Stimulated activated naive CD8-positive, alpha-beta T cell treated with anti-CD3 and anti-CD28 coated beads, Interleukin-15, amount 100 ng/mL, for 72 hours (primary cell): ENCODE data around the gene LRP2.

Experiments used
- ATAC-seq: fragments of 150-1000 bp; cut with Tn5 transposase; 2 replicates; pipeline ENCODE4 v1.10.0; 2021; ENCODE audit warnings: mild to moderate bottlenecking, moderate library complexity
- DNase-seq, 2 donors: peaks; one replicate each; pipeline ENCODE4 v3.0.0; 2021 to 2022
- H3K27ac Mint-ChIP-seq, 2 donors: one replicate each; pipeline ENCODE4 v1.8.0; 2022; ENCODE audit warnings: mild to moderate bottlenecking in 2 of 2, mixed read lengths in 2 of 2, moderate library complexity in 2 of 2
- H3K27me3 Mint-ChIP-seq: one replicate; pipeline ENCODE4 v1.8.0; 2022; ENCODE audit warnings: mixed read lengths
- H3K4me1 Mint-ChIP-seq: one replicate; pipeline ENCODE4 v1.8.0; 2022; ENCODE audit warnings: mild to moderate bottlenecking, mixed read lengths
- H3K4me3 Mint-ChIP-seq, 2 donors: one replicate each; pipeline ENCODE4 v1.8.0; 2022; ENCODE audit warnings: mild to moderate bottlenecking in 2 of 2, mixed read lengths in 2 of 2, moderate library complexity in 1 of 2
- H3K9me3 Mint-ChIP-seq, 2 donors: one replicate each; pipeline ENCODE4 v1.8.0; 2022; ENCODE audit warnings: mixed read lengths in 2 of 2

Gene LRP2

DNA sequence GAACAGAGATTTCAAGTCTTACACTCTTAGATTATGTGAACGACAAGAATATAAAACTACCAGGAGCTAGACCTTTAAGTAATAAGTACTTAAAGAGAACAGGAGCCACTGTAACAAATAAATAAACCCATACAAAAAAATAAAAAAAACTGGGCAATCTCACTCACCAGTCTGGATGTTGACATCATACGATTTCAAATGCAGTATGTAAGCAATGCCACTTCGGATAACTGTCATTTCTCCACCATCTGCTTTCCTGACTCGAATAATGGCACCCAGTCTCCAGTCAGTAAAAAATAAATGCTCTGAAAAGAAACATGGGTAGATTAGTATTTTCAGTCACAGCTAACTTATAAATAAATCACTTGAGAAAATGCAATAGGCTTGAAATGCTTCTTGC is 115.1 kb downstream of the LRP2 start:
- Mint-ChIP-seq H3K4me3 (no peak overlapping the region), H3K27me3 (no peaks in the 10 kb centered on the region), H3K4me1 (no peaks in the 10 kb centered on the region), H3K27ac (no peak overlapping the region), H3K9me3 (no peaks in the 10 kb centered on the region)
- no peak for ATAC-seq
- DNase-seq: no peak

DNA sequence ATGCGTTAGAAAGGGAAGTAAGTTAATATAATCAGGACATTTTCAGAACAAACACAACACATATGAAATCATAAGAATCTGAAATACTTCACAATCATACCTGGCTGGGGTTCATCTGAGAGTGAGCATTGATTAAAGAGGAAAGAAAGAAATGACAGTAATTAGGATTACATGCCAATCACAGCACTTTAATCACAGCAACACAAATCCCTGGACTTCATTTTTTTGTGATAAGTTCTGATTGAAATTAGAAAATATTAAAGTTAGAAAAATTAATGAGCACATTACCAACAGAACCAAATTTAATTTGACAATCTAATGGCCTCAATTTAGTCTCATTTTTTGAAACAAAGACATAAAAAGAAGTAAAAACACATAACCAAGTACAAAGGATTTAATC is 121.9 kb downstream of the LRP2 start:
- Mint-ChIP-seq H3K27ac (no peak overlapping the region), H3K4me3 (no peak overlapping the region), H3K9me3 (no peaks in the 10 kb centered on the region), H3K4me1 (no peaks in the 10 kb centered on the region), H3K27me3 (no peaks in the 10 kb centered on the region)
- DNase-seq (no peak), ATAC-seq (no peak)

DNA sequence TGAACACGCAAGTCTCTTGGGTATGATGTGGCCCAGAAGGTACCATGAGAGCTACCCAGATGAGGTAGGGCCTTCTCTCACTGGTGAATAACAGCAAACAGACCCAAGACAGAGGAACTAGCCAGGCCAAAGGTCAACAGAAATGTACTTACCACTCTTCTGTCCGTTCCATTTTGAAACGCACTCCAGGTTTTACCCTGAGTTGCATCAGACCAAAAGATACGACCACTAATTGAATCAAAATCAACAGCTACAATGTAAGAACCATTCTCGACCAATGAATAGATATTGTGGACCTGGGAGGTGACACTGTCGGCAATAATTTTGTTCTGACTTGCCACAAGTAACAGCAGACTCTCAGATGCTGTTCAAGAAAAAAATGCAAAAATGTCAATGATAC is 124.4 kb downstream of the LRP2 start:
- Mint-ChIP-seq H3K4me1 (no peaks in the 10 kb centered on the region), H3K27me3 (no peaks in the 10 kb centered on the region), H3K27ac (no peak overlapping the region), H3K9me3 (no peaks in the 10 kb centered on the region), H3K4me3 (no peak overlapping the region)
- ATAC-seq: no peak
- no peak for DNase-seq

DNA sequence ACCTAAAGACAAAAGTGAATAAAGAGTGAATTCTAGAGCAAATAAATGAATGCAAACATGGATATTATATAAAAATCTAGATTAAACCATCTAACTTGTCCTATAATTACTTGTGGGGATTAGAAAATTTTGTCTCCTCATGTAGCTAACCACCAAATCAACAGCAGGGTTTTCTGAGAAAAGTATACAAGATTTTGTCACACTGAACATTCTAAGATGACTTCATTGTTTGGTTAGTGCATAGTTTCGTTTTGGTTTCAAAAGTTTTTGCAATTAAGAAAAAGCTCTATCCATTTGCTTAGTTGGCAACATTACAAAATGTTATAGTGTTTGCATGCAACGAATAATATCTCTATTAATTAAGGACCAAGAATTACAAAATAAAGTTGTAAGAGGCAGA is 125.0 kb downstream of the LRP2 start:
- no peaks in the 10 kb centered on the region for H3K4me1 Mint-ChIP-seq
- no peak overlapping the region for H3K4me3 Mint-ChIP-seq
- DNase-seq (no peak), ATAC-seq (no peak)
- no peaks in the 10 kb centered on the region for H3K9me3 Mint-ChIP-seq
- H3K27ac Mint-ChIP-seq: no peak overlapping the region
- no peaks in the 10 kb centered on the region for H3K27me3 Mint-ChIP-seq

DNA sequence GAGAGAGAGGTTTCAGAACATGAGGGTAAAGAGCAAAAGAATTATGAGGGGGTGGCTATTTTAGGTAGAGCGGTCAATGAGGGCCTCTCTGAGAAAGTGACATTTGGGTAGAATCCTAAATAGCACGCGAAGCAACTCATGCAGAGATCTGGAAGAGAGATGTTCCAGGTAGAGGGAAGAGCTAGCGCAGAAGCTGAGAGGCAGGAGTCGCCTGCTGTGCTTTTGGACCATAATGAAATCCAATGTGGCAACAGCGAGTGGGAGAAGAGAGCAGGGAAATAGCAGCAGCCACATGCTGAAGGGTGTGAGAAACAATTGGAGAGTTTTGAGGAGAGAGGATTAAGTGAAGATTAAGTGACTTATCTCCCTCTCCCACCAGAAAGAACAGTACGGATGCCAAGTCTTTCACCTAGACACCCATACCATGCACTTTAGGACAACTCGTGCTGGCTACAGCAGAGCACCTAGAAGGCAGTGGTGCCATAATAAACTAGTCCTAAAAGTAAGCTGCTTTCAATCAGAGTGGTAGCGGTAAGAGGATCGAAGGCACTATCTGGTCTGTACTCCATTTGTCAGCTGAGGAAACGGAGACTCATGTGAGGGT is 129.7 kb downstream of the LRP2 start:
- no peak overlapping the region for H3K4me3 Mint-ChIP-seq
- no peak overlapping the region for H3K27ac Mint-ChIP-seq
- ATAC-seq (no peak), DNase-seq (no peak)
- H3K27me3 Mint-ChIP-seq: peaks cover 10% of the 10 kb centered on the region
- H3K9me3 Mint-ChIP-seq: no peaks in the 10 kb centered on the region
- H3K4me1 Mint-ChIP-seq: no peaks in the 10 kb centered on the region

DNA sequence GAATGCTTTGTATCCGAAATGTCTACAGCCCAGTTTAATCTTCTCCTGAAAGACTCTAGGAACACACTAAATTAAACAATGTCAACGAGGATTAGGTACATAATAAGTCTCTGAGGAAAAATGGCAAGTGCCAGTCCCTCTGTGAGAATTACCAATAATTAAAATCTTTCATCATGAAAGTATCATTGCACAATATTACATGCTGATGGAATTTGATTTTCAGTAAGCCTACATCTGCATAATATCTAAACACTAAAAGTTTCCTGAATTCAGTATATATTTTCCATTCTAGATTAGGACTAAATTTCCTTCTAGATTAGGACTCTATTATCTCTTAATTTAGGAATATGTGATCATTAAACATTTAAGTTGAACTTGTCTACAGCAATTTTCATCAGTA is 132.1 kb downstream of the LRP2 start:
- no peaks in the 10 kb centered on the region for H3K4me1 Mint-ChIP-seq
- H3K9me3 Mint-ChIP-seq: no peaks in the 10 kb centered on the region
- no peak overlapping the region for H3K4me3 Mint-ChIP-seq
- peaks cover 10% of the 10 kb centered on the region for H3K27me3 Mint-ChIP-seq
- ATAC-seq: no peak
- DNase-seq: no peak
- no peak overlapping the region for H3K27ac Mint-ChIP-seq

DNA sequence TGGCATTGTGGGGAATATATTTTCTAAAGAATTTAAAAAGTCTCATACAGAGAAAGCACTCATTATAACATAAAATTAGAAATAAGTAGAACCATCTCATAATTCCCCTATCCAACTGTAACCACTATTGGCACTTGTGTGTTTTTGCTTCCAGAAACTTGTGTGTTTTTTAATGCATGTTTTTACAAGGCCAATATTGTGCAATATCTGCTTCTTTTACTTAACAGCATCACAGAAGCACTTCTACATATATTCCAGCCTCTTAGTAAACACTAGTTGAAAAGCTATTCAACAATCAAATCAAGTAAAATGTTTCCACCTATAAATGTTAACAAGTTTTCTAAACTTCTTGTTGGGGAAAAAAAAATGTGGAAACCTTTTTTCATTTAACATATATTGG is 132.7 kb downstream of the LRP2 start:
- H3K9me3 Mint-ChIP-seq: no peaks in the 10 kb centered on the region
- H3K27ac Mint-ChIP-seq: no peak overlapping the region
- no peak overlapping the region for H3K4me3 Mint-ChIP-seq
- H3K27me3 Mint-ChIP-seq: peaks cover 10% of the 10 kb centered on the region
- DNase-seq: no peak
- H3K4me1 Mint-ChIP-seq: no peaks in the 10 kb centered on the region
- ATAC-seq: no peak

DNA sequence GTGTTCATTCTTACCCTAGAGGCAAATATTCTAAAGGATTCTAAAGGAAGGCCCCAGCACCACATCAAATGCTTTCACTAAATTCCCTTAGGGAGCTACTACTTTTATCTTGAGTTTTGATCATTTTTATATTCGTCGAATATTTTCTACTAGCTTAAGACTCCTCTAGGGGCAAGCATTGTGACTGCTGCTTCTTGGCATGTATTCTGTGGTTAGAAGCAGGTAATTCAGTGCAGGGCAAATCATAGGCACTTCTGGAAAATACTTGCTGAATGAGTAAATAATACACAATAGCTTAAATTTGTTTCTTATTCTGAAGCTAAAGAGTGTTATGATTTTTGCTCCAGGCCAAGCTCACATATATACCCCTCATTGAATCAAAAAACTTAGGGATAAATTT is 136.4 kb downstream of the LRP2 start:
- DNase-seq (no peak), ATAC-seq (no peak)
- no peak overlapping the region for H3K4me3 Mint-ChIP-seq
- H3K27me3 Mint-ChIP-seq: peaks cover 2% of the 10 kb centered on the region
- no peak overlapping the region for H3K27ac Mint-ChIP-seq
- H3K9me3 Mint-ChIP-seq: no peaks in the 10 kb centered on the region
- H3K4me1 Mint-ChIP-seq: no peaks in the 10 kb centered on the region

DNA sequence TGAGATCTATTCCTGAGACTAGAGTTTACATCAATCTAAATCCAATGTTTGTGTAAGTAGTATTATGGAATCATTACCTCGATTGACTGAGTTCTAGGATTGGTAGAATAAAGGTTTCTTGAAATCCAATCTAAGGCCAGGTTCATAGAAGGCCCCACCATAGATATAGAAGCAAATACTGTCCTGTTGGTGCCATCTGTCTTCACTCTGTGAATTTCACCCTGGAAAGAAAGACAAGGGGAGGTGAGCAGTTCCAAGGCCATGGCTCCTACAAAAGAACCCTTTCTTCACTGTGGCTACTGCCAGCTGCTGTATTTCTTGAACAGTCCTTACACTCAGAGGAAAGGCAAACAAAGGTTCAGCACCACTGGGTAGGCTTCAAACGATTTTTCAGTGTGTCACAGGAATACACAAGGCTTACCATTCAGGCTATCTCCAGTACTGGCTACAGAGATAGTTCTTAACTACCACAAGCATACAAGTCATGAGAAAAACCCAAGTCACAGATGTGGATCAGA is 137.0 kb downstream of the LRP2 start:
- no peaks in the 10 kb centered on the region for H3K27me3 Mint-ChIP-seq
- ATAC-seq (no peak), DNase-seq (no peak)
- no peak overlapping the region for H3K27ac Mint-ChIP-seq
- no peak overlapping the region for H3K4me3 Mint-ChIP-seq
- no peaks in the 10 kb centered on the region for H3K9me3 Mint-ChIP-seq
- no peaks in the 10 kb centered on the region for H3K4me1 Mint-ChIP-seq

DNA sequence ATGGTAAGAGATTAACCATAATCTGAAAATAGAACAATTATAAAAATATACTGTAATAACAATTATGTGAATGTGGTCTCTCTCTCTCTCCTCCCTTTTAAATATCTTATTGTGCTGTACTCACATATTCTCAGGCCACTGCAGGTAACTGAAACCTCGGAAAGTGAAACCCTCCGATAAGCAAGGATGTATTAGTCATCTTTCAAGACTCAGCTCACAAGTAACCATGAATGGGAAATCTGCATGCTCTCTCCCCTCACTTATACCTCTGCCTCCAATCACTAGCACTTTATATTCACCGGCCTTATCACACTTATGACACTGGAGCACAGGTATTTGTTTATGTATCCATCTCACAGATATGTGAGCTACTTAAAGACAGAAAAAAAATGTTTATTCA is 139.7 kb downstream of the LRP2 start:
- Mint-ChIP-seq H3K4me3 (no peak overlapping the region), H3K9me3 (no peaks in the 10 kb centered on the region), H3K27me3 (no peaks in the 10 kb centered on the region), H3K4me1 (no peaks in the 10 kb centered on the region), H3K27ac (no peak overlapping the region)
- no peak for DNase-seq
- peak; percentile 93 for ATAC-seq

DNA sequence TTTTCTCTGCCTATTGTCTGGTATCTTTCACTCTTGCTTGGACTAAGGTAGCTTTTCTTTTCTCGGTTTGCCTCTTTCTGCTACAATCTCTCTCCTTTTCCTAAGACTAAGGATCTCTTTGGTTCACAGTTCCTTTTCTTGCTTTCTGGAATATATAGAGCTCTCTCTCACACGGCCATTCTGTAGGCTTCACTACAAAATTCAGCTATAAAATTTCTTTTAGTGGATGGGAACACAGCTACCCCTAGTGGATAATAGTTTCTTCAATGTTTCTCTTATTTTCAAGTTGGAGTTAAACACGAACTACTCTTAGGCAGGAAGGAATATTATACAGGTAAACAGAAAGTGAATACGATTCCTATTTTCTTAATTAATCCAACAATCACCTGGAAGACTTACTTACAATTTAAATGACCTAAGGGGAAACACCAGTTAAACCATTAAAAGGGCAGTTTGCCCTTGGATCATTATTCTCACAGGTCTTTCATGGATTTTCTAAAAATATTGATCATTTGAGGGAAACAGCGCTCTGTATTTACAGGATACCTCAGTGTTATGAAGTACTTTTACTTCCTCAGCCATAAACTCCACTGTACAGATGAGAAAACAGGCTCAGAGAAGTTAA is 140.5 kb downstream of the LRP2 start:
- Mint-ChIP-seq H3K4me1 (no peaks in the 10 kb centered on the region), H3K27me3 (no peaks in the 10 kb centered on the region), H3K9me3 (no peaks in the 10 kb centered on the region), H3K4me3 (no peak overlapping the region), H3K27ac (no peak overlapping the region)
- DNase-seq (no peak), ATAC-seq (no peak)

DNA sequence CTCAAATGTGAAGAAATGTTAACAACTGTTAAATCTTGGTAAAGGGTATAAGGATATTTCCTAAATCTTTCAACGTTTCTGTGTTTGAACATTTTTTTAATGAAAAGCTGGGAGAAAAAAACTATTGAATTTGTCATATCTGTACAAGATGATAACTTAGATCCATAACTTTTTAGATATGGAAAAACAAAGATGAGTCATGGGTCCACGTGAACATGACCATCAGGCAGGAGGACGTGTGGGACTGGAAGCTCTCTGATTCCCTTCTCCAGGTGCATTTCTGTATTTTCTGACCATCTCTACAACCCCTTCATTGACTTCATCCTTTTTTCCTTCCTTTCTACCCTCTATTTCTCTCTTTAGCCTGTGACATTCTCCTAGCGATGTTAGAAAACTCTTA is 151.4 kb downstream of the LRP2 start:
- no peaks in the 10 kb centered on the region for H3K4me1 Mint-ChIP-seq
- no peak overlapping the region for H3K4me3 Mint-ChIP-seq
- H3K27me3 Mint-ChIP-seq: peaks cover 5% of the 10 kb centered on the region
- H3K9me3 Mint-ChIP-seq: no peaks in the 10 kb centered on the region
- H3K27ac Mint-ChIP-seq: no peak overlapping the region
- ATAC-seq: no peak
- no peak for DNase-seq

DNA sequence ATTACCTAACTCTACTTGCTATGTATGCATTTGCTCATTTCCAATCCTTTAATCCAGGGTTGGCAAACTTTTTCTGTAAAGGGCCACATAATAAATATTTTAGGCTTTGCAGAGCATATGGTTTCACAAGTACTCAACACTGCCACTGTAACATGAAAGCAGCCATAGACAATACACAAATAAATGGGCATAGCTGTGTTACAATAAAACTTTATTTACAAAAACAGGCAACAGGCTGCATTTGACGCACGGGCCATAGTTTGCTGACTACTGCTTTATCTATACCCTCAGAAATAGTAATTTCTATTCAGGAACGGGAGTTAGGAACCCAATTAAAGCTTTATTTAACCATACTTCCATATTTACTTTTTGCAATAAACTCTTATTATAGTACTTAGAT is 154.3 kb downstream of the LRP2 start:
- H3K4me3 Mint-ChIP-seq: no peak overlapping the region
- H3K27me3 Mint-ChIP-seq: peaks cover 7% of the 10 kb centered on the region
- no peaks in the 10 kb centered on the region for H3K4me1 Mint-ChIP-seq
- ATAC-seq (no peak), DNase-seq (no peak)
- H3K27ac Mint-ChIP-seq: no peak overlapping the region
- no peaks in the 10 kb centered on the region for H3K9me3 Mint-ChIP-seq

DNA sequence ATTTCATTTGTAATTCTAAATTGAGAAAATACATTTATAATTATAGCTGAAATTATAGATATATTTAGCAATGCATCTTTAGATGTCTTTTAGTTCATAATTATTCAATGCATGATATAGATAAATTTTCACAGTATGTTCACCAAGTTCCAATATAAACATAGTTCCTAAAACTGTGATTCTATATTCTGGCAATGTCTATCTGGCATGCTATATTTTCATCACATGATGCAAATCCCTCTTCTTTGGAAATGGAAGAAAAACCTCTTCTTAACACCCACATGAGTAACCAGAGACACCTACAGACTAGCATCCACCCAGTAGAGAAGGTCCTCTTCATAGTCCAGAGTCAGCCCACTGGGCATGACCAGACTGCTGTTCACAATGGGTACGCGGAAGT is 157.2 kb downstream of the LRP2 start:
- Mint-ChIP-seq H3K4me3 (no peak overlapping the region), H3K27ac (no peak overlapping the region), H3K4me1 (no peaks in the 10 kb centered on the region), H3K9me3 (no peaks in the 10 kb centered on the region), H3K27me3 (peaks cover 15% of the 10 kb centered on the region)
- ATAC-seq (no peak), DNase-seq (no peak)

DNA sequence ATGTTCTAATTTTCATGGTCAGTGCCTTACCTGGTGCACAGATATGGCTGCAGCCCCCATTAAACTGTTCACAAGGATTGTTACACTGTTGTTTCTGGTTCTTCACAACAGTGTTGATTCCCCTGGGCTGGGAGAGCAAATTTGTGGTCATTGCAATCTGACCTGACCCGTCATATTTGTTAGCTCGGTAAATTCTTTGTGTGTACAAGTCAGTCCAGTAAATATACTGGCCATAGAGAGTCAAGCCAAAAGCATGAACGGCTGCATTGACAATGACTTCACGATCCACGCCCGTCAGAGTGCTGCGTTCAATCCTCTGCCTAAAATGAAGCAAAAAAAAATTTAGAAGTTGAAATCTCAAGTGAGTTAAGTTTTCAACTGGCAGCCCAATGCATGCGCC is 158.4 kb downstream of the LRP2 start:
- Mint-ChIP-seq H3K9me3 (no peaks in the 10 kb centered on the region), H3K27me3 (peaks cover 10% of the 10 kb centered on the region), H3K4me3 (no peak overlapping the region), H3K4me1 (no peaks in the 10 kb centered on the region), H3K27ac (no peak overlapping the region)
- DNase-seq: no peak
- no peak for ATAC-seq

DNA sequence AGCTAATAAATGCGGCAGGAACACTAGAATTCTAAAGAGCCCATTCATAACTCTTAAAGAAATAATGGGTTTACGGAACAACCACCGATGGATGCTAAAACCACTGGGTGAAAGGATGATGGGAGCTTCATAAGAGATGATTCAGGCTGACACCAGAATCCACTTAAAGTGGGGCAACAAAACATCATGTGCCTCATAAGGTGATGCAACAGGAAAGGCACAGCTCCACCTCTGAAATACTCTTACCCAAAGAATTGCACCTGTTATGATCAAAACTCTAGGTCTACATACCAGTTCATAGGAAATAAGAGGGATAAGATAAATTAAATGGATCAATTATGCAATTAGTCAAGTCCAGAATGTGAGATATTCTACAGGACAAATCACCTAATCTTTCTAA is 161.6 kb downstream of the LRP2 start:
- ATAC-seq (no peak), DNase-seq (no peak)
- no peak overlapping the region for H3K27ac Mint-ChIP-seq
- no peaks in the 10 kb centered on the region for H3K4me1 Mint-ChIP-seq
- peaks cover 10% of the 10 kb centered on the region for H3K27me3 Mint-ChIP-seq
- H3K4me3 Mint-ChIP-seq: no peak overlapping the region
- H3K9me3 Mint-ChIP-seq: no peaks in the 10 kb centered on the region

DNA sequence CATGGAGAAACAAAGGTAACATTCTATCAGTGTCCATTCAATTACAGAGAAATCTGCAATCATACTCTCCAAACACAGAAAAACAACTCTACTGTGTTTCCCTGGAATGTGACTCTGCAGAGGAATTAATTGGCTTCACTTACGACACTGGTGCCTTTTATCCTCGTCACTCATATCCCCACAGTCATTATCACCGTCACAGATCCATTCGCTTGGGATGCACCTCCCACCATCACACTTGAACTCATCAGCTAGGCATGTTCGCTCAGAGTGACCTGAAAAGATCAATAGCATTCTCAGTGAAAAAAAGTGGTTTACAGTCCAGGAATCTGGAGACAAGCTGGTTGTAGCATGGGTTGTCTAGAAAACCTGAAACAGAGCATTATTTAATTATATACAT is 168.7 kb downstream of the LRP2 start:
- Mint-ChIP-seq H3K4me1 (no peaks in the 10 kb centered on the region), H3K27me3 (peaks cover 6% of the 10 kb centered on the region), H3K4me3 (no peak overlapping the region), H3K27ac (no peak overlapping the region), H3K9me3 (no peaks in the 10 kb centered on the region)
- ATAC-seq: no peak
- DNase-seq: no peak
